MM.1S (cell line): ENCODE data around the gene CDK2AP2.

Experiments used
- DNase-seq: peaks from one replicate; pipeline ENCODE4 v3.0.0-alpha.2; 2015
- H2AFZ ChIP-seq: fragments of 300-600 bp; sonication (generic); 2 replicates; pipeline ENCODE4 v1.6.0; 2016; ENCODE audit warnings: antibody characterized with exemption, low read length
- H3F3A ChIP-seq: fragments of 300-600 bp; sonication (generic); 2 replicates; pipeline ENCODE4 v1.6.1; 2016; ENCODE audit warnings: mild to moderate bottlenecking, antibody characterized with exemption, low read length, moderate library complexity, mixed read lengths; ENCODE audit not compliant: insufficient read depth
- H3K27ac ChIP-seq: fragments of 300-600 bp; sonication (generic); 2 replicates; pipeline ENCODE4 v1.5.1; 2016; ENCODE audit warnings: mild to moderate bottlenecking, low read length
- H3K27me3 ChIP-seq: fragments of 300-600 bp; sonication (generic); replicated peaks from 2 replicates; pipeline ENCODE4 v1.6.0; 2016; ENCODE audit warnings: low read length; ENCODE audit not compliant: insufficient read depth
- H3K36me3 ChIP-seq: fragments of 300-600 bp; sonication (generic); replicated peaks from 2 replicates; pipeline ENCODE4 v1.6.1; 2016; ENCODE audit warnings: mild to moderate bottlenecking, low read length, mixed read lengths; ENCODE audit not compliant: insufficient read depth
- H3K4me1 ChIP-seq: fragments of 300-600 bp; sonication (generic); 2 replicates; pipeline ENCODE4 v1.6.1; 2016; ENCODE audit warnings: low read length, mixed read lengths
- H3K4me2 ChIP-seq: fragments of 300-600 bp; sonication (generic); 2 replicates; pipeline ENCODE4 v1.6.0; 2016; ENCODE audit warnings: low read depth, low read length
- H3K4me3 ChIP-seq: fragments of 300-600 bp; sonication (generic); 2 replicates; pipeline ENCODE4 v1.5.1; 2016; ENCODE audit warnings: low read length, mixed read lengths
- H3K79me2 ChIP-seq: fragments of 300-600 bp; sonication (generic); 2 replicates; pipeline ENCODE4 v1.6.1; 2016; ENCODE audit warnings: mixed run types, low read length, mixed read lengths
- H3K9ac ChIP-seq: fragments of 300-600 bp; sonication (generic); 2 replicates; pipeline ENCODE4 v1.6.1; 2016; ENCODE audit warnings: low read length, mixed read lengths
- H3K9me2 ChIP-seq: fragments of 300-600 bp; sonication (generic); replicated peaks from 2 replicates; pipeline ENCODE4 v1.6.1; 2016; ENCODE audit warnings: mild to moderate bottlenecking, low read length, mixed read lengths; ENCODE audit not compliant: insufficient read depth
- H3K9me3 ChIP-seq: fragments of 300-600 bp; sonication (generic); replicated peaks from 2 replicates; pipeline ENCODE4 v1.6.1; 2016; ENCODE audit warnings: mild to moderate bottlenecking, low read length, mixed read lengths; ENCODE audit not compliant: insufficient read depth
- H4K20me1 ChIP-seq: fragments of 300-600 bp; sonication (generic); 2 replicates; pipeline ENCODE4 v1.6.1; 2016; ENCODE audit warnings: mild to moderate bottlenecking, low read length, moderate library complexity, mixed read lengths; ENCODE audit not compliant: insufficient read depth
- EZH2 ChIP-seq: fragments of 300-600 bp; sonication (generic); optimal IDR thresholded peaks from 2 replicates; pipeline ENCODE3; 2017; ENCODE audit warnings: low read depth, mild to moderate bottlenecking, antibody characterized with exemption, low read length, mixed read lengths
- EZH2phosphoT487 ChIP-seq: fragments of 300-600 bp; sonication (generic); IDR thresholded peaks from 2 replicates; pipeline ENCODE4 v1.6.1; 2018; ENCODE audit warnings: antibody characterized with exemption, low read length
- TF ChIP-seq, protein P1 (sequence below): fragments of 300-600 bp; sonication (generic); IDR thresholded peaks from 2 replicates; pipeline ENCODE4 v1.5.1; 2016; ENCODE audit warnings: antibody characterized with exemption, low read length, mixed read lengths

CDK2AP2 gene

DNA sequence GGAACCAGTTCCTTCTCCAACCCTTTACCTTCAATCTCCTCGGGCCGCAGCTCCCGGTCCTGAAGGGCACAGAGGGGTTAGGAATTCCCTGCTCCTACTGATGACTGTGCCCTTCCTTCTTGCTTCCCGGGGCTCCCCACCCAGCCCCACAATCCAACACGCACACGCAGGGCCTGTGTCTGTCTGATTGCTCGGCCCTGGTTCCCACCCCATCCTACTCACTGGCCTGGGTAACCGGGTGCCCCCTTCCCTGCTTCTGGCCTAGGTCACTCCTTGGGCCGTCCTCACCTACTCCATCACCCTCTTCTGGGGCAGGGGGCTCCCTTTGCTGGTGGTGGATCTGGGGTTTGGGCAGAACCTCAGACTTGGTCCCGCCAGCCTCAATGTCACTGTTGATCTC lies 14.0 kb upstream of the CDK2AP2 start:
- H3K9ac ChIP-seq, result no peak overlapping the region
- TF ChIP-seq, protein P1, sequence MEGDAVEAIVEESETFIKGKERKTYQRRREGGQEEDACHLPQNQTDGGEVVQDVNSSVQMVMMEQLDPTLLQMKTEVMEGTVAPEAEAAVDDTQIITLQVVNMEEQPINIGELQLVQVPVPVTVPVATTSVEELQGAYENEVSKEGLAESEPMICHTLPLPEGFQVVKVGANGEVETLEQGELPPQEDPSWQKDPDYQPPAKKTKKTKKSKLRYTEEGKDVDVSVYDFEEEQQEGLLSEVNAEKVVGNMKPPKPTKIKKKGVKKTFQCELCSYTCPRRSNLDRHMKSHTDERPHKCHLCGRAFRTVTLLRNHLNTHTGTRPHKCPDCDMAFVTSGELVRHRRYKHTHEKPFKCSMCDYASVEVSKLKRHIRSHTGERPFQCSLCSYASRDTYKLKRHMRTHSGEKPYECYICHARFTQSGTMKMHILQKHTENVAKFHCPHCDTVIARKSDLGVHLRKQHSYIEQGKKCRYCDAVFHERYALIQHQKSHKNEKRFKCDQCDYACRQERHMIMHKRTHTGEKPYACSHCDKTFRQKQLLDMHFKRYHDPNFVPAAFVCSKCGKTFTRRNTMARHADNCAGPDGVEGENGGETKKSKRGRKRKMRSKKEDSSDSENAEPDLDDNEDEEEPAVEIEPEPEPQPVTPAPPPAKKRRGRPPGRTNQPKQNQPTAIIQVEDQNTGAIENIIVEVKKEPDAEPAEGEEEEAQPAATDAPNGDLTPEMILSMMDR, result no peak
- TF ChIP-seq EZH2phosphoT487 (no peak), EZH2 (no peak)
- no peaks in the 10 kb centered on the region for H4K20me1 ChIP-seq
- no peak overlapping the region for H2AFZ ChIP-seq
- H3K9me3 ChIP-seq, result no peaks in the 10 kb centered on the region
- H3K4me3 ChIP-seq, result no peak overlapping the region
- DNase-seq, result no peak
- H3K27me3 ChIP-seq, result peaks cover 73% of the 10 kb centered on the region
- H3F3A ChIP-seq, result no peaks in the 10 kb centered on the region
- no peaks in the 10 kb centered on the region for H3K36me3 ChIP-seq
- H3K9me2 ChIP-seq, result no peaks in the 10 kb centered on the region
- H3K27ac ChIP-seq, result no peak overlapping the region
- H3K4me2 ChIP-seq, result no peak overlapping the region
- no peaks in the 10 kb centered on the region for H3K4me1 ChIP-seq
- no peaks in the 10 kb centered on the region for H3K79me2 ChIP-seq

DNA sequence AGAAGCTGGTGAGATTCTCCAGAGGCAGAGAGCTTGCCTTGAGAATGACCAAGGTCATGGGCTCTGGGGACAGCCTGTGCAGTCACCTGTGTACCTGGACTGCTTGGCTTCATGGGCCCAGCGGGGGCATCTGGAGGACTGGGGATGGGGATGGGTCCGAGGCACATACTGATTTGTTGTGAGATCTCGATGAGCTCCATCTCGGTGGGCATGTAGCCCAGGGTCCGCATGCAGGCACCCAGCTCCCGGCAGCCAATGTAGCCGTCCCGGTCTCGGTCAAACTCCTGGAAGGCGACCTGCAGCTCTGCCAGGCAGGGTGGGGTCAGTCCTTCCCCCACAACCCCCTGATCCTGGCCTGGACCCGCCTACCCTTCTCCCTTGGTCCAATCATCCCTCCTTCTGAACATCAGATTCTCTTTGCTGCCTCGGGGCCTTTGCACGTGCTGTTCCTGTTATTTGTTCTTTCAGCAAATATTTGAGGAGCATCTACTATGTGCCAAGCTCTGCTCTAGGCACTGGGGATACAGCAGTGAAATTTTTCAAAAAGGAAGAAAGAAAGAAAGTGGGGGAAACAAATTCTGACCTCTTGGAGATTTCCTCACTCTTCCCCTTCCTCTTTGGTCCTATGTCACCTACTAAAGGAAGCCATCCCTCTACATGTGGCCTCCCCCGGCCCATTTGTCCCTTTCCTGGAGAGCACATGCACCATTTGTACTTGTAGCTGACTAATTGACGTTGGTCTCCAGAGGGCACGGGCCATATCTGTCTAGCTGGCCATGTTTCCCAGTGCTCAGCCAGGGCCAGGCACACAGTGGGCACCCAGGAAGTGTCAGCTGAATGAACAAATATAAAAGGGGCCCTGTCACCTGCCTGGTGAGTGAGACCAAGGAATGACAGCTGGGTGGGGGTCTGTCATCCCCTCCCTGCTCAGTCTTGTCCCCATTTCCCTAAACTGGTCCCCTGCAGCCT lies 13.2 kb upstream of the CDK2AP2 start:
- Histone ChIP-seq H3K27me3 (peaks cover 73% of the 10 kb centered on the region), H3F3A (no peaks in the 10 kb centered on the region), H3K9ac (no peak overlapping the region), H3K79me2 (no peaks in the 10 kb centered on the region), H3K9me2 (no peaks in the 10 kb centered on the region), H3K4me1 (no peaks in the 10 kb centered on the region), H3K36me3 (no peaks in the 10 kb centered on the region), H3K27ac (no peak overlapping the region), H3K4me3 (no peak overlapping the region), H4K20me1 (no peaks in the 10 kb centered on the region), H3K9me3 (no peaks in the 10 kb centered on the region), H3K4me2 (no peak overlapping the region), H2AFZ (no peak overlapping the region)
- TF ChIP-seq EZH2 (no peak), EZH2phosphoT487 (no peak)
- TF ChIP-seq, protein P1, result no peak
- no peak for DNase-seq

DNA sequence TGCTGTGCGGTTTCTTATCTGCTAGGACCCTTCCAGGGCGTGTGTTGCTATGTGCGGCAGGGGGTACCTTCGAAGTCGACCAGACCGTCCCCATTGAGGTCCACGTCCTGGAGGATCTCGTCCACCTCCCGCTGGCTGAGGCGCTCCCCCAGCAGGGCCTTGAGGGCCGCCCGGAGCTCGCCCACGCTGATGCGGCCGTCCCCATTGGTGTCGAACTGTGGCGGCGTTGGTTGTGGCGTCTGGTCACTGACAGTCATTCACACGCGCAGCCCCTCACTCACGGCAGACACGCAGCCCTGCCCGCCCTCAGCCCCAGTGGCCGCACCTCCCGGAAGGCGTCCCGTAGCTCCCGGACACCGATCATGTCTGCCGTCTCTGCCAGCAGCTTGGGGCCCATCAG lies 11.8 kb upstream of the CDK2AP2 start:
- Histone ChIP-seq H3K4me2 (no peak overlapping the region), H2AFZ (no peak overlapping the region), H3K9ac (no peak overlapping the region), H4K20me1 (no peaks in the 10 kb centered on the region), H3K27ac (no peak overlapping the region), H3F3A (no peaks in the 10 kb centered on the region), H3K4me1 (no peaks in the 10 kb centered on the region), H3K4me3 (no peak overlapping the region), H3K9me2 (no peaks in the 10 kb centered on the region), H3K9me3 (no peaks in the 10 kb centered on the region), H3K79me2 (no peaks in the 10 kb centered on the region), H3K27me3 (peaks cover 73% of the 10 kb centered on the region), H3K36me3 (no peaks in the 10 kb centered on the region)
- no peak for TF ChIP-seq EZH2
- TF ChIP-seq EZH2phosphoT487, result no peak
- no peak for DNase-seq
